GM18873 (cell line): ENCODE measurements around the gene MCC.

Source experiments
- ATAC-seq: cut with Tn5 transposase; IDR thresholded peaks from one replicate; pipeline ENCODE4 v1.9.1; 2021; ENCODE audit warnings: mild to moderate bottlenecking, moderate library complexity, moderate number of reproducible peaks; ENCODE audit not compliant: unreplicated experiment, low FRiP score

MCC gene

DNA sequence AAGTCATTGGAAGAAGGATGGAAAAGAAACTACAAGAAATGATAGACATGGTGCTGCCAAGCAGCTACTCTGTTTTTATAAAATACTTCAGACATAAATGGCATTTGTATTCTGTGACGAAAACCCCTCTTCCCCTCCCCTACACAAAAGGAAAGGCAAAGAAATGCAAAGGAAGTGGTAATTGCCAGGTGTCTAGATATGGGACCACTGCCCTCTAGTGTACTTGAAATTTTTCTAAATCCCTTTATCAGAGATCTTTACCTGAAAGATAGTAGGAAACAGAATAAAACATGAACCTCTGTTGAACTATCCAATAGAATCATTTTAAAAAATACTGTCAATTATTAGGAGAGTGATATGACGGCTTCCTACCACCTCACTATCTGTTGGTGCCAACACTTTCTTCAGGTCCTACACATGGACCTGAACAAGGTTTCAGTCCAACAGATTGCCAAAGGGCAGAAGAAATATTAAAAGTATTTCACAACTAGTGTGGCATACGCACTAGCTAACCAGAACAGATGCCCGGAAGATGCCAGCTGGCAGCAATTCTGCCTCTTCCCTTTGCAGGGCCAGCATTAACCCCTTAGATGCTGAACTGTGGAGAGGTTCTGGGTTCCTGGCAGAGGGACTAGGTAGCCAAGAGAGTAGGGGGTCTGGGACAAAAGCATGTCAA lies 157.6 kb downstream of the MCC start:
- ATAC-seq: no peak

- no peak for ATAC-seq
These were observed 158.3 kb downstream of the MCC start for GRCh38 chr5:113329981-113330380.

- no peak for ATAC-seq
These were observed 163.2 kb downstream of the MCC start for GRCh38 chr5:113325054-113325453.

DNA sequence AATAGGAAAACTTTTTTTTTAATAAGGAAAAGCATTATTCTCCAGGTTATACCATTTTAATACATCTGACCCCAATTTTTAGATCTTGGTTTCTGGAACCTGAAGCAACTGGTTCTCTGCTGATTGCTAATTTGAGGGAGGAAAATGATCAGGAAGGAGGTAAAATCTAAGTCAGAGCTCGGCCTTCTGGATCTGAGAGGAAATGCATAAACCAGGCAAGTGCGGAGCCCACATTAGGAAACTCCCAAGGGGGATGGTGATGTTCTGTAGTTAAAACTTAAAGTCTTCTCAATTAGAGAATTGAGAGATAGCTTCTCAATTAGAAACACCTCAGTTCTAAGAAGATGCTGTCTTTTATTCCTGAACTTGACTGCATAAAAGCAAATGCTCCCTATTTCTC lies 167.0 kb downstream of the MCC start:
- no peak for ATAC-seq

GRCh38 chr5:113320273-113320780 lies 167.9 kb downstream of the MCC start:
- ATAC-seq: peak; percentile 86

DNA sequence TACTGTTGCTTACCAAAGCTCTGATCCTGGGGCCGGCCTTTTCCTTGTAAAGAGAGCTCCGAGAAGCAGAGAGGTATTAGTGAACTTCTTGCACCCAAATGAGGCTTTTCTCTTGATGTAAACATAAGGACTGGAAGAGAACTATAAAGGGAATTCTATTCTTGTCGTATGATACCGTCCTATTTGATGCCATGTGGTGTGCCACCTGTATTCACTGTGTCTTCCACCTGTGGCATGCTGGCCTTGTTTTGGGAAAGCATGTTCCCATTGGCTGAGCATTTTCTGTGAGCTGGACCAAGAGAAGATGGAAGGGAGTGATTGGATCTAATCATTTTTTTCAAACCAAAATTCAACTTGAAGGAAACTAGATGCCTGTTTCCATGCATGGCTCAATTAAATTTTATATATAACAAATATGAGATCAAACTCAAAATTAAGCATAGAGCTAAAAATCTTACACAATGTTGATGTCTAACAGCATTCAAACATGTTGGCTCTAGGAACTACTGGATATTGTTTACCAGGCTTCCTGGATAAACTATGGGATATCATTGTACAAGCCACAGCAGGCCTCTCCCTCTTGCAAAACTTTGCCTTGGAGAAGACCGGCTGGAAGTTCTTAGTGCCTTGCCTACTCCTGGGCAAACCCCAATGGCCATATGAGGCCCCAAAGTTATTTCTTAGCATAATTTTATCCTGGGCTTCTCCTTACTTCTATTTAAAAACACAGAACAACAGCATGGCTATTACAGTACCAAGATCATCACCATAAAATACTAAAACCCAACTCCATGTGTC lies 168.8 kb downstream of the MCC start:
- no peak for ATAC-seq

DNA sequence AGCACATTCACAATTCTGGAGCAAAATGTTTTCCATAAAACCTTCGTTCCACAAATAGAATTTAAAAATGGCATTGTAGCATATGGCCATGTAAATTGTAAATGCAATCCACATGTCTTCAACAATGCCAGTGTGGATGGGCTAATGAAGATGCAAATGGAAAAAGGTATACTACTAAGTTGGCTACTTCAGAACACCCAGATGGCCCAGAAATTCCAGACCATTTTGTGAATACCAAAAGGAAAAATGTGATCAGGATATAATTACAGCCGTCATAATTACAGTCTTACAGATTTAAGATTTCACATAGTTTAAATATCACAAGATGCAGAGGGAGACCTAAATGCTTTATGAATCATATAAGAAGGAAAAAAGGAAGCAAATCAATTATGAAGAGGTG lies 170.6 kb downstream of the MCC start:
- no peak for ATAC-seq

- ATAC-seq: no peak
These were observed 177.0 kb downstream of the MCC start for GRCh38 chr5:113311301-113311700.

GRCh38 chr5:113302120-113302519 lies 186.1 kb downstream of the MCC start:
- no peak for ATAC-seq

- ATAC-seq: no peak
These were observed 188.7 kb downstream of the MCC start for GRCh38 chr5:113299591-113299990.

DNA sequence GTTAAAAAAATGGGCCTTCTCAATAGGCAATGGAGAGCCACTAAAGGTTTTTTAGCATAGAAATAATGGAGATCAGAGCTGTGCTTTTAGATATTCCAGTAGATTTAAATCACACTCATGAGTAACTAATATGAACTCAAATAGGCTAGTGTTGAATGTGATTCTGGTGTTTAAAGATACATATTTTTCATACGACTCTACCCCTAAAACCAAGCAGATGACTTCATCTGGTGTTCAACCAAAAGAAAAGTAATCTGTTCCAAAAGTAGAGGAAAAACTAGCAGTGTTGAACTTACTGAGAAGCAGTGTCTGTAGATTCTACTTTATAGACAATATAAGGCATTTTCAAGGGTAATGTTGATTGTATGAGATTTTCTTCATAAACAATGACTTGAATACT lies 191.6 kb downstream of the MCC start:
- ATAC-seq: no peak

- no peak for ATAC-seq
These were observed 193.1 kb downstream of the MCC start for GRCh38 chr5:113295111-113295539.

GRCh38 chr5:113294311-113295110 lies 193.7 kb downstream of the MCC start:
- peak; percentile 94 for ATAC-seq

GRCh38 chr5:113293975-113294310 lies 194.3 kb downstream of the MCC start:
- peak; percentile 21 for ATAC-seq

GRCh38 chr5:113293068-113293974 lies 194.9 kb downstream of the MCC start:
- ATAC-seq: no peak

DNA sequence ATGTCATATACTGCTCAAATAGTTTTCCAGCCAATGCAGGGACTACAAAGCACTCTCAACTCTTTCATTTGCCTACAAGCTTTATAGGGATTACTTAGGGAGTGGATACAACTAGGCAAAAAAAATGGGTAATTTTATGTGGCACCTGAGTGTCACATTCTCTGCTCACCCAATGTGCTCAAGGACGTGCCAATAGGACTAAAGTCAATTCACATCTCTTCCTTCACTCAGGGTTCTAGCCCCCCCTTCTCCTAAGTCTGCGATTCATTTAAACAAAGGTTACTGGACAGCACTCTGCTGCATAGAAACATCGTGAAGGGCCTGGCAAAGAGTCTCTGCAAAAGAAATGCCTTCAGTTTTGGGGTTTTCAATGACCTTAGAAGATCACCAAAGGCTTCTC lies 195.8 kb downstream of the MCC start:
- no peak for ATAC-seq

DNA sequence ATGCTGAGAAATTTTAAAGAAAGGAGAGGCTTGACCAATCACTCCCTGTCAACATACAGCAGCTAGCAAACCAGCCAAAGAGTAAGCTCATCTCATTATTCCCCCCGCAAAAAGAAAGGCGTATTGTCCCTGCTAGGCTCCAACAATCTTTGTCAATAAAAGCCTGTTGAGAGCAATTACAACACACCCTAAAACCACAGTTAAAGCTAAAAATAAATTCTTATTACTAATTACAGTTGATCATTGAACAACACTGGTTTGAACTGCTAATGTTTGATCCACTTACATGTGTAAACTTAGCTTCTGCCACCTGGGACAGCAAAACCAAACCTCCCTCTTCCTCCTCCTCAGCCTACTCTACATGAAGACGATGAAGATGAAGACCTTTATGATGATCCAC lies 204.7 kb downstream of the MCC start:
- ATAC-seq: no peak

DNA sequence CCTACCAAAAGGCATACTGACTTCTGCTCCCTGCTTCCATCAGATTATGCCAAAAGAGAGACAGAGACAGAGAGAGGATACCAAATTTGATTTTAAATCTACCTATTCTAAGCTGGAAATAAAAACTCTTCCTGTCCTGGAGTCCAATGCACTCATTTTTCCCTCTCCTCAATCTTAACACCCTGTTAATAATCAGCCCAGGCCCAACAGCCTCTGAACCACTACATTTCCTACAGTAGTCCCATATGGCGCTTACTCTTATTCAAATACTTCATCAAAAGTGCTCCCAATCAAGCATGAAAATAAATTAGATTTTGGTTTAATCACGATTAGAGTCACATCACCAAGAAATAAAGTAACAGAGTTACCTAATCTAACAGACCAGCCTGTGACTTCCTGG lies 205.8 kb downstream of the MCC start:
- ATAC-seq: no peak

DNA sequence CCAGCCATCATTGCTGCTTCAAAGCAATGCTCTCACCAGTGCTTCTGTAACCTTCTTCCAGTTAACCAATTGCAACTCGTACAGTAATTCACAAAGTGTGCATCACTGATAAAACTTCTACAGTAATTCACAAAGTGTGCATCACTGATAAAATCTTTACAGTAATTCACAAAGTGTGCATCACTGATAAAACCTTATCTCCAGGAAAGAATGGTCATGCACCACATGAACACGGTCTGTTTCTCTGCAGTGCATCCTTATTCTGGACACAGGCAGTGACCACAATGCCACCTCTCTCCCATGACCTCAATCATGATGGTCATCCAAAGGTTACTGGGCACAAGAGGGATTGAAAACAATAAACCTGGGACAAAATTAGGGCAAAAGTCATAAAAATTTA lies 207.1 kb downstream of the MCC start:
- no peak for ATAC-seq

DNA sequence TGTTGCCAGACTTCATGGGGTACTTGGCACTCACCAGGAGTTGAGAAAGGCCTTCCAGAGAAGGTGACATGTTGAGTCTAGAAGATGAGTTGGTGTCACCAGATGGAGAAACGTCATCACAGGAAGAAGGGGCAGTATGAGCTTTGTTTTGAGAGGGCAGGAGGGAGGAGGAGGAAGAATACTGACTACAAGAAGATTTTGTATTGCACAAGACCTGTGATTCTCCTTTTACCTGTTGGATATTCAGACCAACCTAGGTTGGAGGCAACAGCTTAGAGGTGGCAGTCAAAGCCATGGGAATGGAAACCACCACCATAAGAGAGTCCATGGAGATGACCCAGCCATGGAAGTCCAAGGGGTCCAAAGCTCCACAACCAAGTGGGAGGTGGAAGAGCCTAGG lies 207.7 kb downstream of the MCC start:
- no peak for ATAC-seq
